ENCODE results near the gene GPRIN1. TPM values are rescaled to one million over a fixed set of nuclear protein-coding genes. Genes with fewer than 3 reads are reported as not detected.
A peak's percentile ranks its signal among the peaks of the same experiment; 100 is the strongest.

GPRIN1 gene
- 0.67 and 3.7 TPM in 2 replicates for total RNA-seq (ENCODE audit: low replicate concordance)

- no peak within 1 kb of the TSS for H3K9ac ChIP-seq
- peaks cover 7% of the 10 kb centered on the region for H3F3A ChIP-seq (ENCODE audit: low read depth)
- peaks cover 21% of the 10 kb centered on the region for H4K20me1 ChIP-seq (ENCODE audit: low read depth)
- H3K4me2 ChIP-seq, result peak within 1 kb of the TSS; percentile 82
- no peaks in the 10 kb centered on the region for H3K9me3 ChIP-seq (ENCODE audit: low read depth)
- peak within 1 kb of the TSS; percentile 53 for H3K4me3 ChIP-seq
- peaks cover 20% of the 10 kb centered on the region for H3K27me3 Mint-ChIP-seq (ENCODE audit: insufficient read depth, low read depth)
- H3K4me1 ChIP-seq, result no peaks in the 10 kb centered on the region
- no peaks in the 10 kb centered on the region for H3K36me3 ChIP-seq
- H3K4me3 Mint-ChIP-seq, result peak within 1 kb of the TSS; percentile 98
- H3K27me3 ChIP-seq, result peaks cover 45% of the 10 kb centered on the region
- no peak within 1 kb of the TSS for H2AFZ ChIP-seq (replicated peaks)
- H3K4me1 Mint-ChIP-seq, result peaks cover 28% of the 10 kb centered on the region
- no peaks in the 10 kb centered on the region for H3K9me3 Mint-ChIP-seq
- H3K27ac Mint-ChIP-seq, result no peak within 1 kb of the TSS
- DNase-seq (ENCODE audit: low spot score), result peak; percentile 94
- H3K36me3 Mint-ChIP-seq, result no peaks in the 10 kb centered on the region
- H3K79me2 ChIP-seq (ENCODE audit: low read depth), result no peaks in the 10 kb centered on the region
- no peak within 1 kb of the TSS for H3K27ac ChIP-seq
- TF ChIP-seq EZH2 (IDR thresholded peaks at IDR 0.05) (peak; percentile 6), EZH2phosphoT487 (IDR thresholded peaks at IDR 0.05) (no peak)
- TF ChIP-seq, protein P1, sequence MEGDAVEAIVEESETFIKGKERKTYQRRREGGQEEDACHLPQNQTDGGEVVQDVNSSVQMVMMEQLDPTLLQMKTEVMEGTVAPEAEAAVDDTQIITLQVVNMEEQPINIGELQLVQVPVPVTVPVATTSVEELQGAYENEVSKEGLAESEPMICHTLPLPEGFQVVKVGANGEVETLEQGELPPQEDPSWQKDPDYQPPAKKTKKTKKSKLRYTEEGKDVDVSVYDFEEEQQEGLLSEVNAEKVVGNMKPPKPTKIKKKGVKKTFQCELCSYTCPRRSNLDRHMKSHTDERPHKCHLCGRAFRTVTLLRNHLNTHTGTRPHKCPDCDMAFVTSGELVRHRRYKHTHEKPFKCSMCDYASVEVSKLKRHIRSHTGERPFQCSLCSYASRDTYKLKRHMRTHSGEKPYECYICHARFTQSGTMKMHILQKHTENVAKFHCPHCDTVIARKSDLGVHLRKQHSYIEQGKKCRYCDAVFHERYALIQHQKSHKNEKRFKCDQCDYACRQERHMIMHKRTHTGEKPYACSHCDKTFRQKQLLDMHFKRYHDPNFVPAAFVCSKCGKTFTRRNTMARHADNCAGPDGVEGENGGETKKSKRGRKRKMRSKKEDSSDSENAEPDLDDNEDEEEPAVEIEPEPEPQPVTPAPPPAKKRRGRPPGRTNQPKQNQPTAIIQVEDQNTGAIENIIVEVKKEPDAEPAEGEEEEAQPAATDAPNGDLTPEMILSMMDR (IDR thresholded peaks at IDR 0.05), result peak; percentile 47
Measured at GRCh38 chr5:176609724-176610434, at the start of gene GPRIN1. Gene GPRIN1, minus strand, starts transcription at chr5:176610156. Its CDS starts 10,322 bp downstream, at chr5:176599834.

DNA sequence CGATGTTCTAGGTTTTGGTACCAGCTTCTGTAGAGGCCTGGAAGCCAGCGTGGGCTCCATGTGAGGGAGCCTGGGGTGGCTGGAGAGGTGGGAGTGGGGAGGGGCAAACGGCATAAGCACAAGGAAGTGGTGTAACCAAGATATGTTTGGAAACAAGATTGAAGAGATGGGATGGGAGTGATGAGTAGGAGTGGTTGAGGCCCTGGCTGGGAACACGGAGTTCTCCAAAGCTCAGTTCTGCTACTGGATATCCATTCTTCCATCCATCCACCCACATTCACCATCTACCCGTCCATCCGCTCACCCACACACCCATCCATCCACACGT lies 49.5 kb upstream of the GPRIN1 start:
- Histone ChIP-seq H3K9ac (no peak overlapping the region), H3K4me3 (no peak overlapping the region), H3K79me2 (ENCODE audit: low read depth) (no peaks in the 10 kb centered on the region), H3K9me3 (ENCODE audit: low read depth) (no peaks in the 10 kb centered on the region), H3K4me1 (peaks cover 6% of the 10 kb centered on the region), H3F3A (ENCODE audit: low read depth) (peaks cover 7% of the 10 kb centered on the region), H3K4me2 (no peak overlapping the region), H2AFZ (replicated peaks) (no peak overlapping the region), H3K27ac (no peak overlapping the region), H4K20me1 (ENCODE audit: low read depth) (peaks cover 8% of the 10 kb centered on the region), H3K27me3 (no peaks in the 10 kb centered on the region), H3K36me3 (no peaks in the 10 kb centered on the region)
- Mint-ChIP-seq H3K4me3 (no peak overlapping the region), H3K36me3 (no peaks in the 10 kb centered on the region), H3K9me3 (no peaks in the 10 kb centered on the region), H3K4me1 (peaks cover 7% of the 10 kb centered on the region), H3K27me3 (ENCODE audit: insufficient read depth, low read depth) (peaks cover 8% of the 10 kb centered on the region), H3K27ac (no peak overlapping the region)
- no peak for DNase-seq (ENCODE audit: low spot score)
- TF ChIP-seq, protein P1 (IDR thresholded peaks at IDR 0.05), result no peak
- TF ChIP-seq EZH2 (IDR thresholded peaks at IDR 0.05) (no peak), EZH2phosphoT487 (IDR thresholded peaks at IDR 0.05) (no peak)

- no peak overlapping the region for H3K27ac Mint-ChIP-seq
- H3K4me1 ChIP-seq, result peaks cover 1% of the 10 kb centered on the region
- H4K20me1 ChIP-seq (ENCODE audit: low read depth), result peaks cover 8% of the 10 kb centered on the region
- H3K4me2 ChIP-seq, result no peak overlapping the region
- no peaks in the 10 kb centered on the region for H3K79me2 ChIP-seq (ENCODE audit: low read depth)
- DNase-seq (ENCODE audit: low spot score), result no peak
- no peak overlapping the region for H3K4me3 ChIP-seq
- no peaks in the 10 kb centered on the region for H3K36me3 Mint-ChIP-seq
- no peaks in the 10 kb centered on the region for H3K27me3 ChIP-seq
- no peaks in the 10 kb centered on the region for H3K9me3 ChIP-seq (ENCODE audit: low read depth)
- no peaks in the 10 kb centered on the region for H3K36me3 ChIP-seq
- peaks cover 8% of the 10 kb centered on the region for H3K27me3 Mint-ChIP-seq (ENCODE audit: insufficient read depth, low read depth)
- TF ChIP-seq EZH2phosphoT487 (IDR thresholded peaks at IDR 0.05) (no peak), EZH2 (IDR thresholded peaks at IDR 0.05) (no peak)
- TF ChIP-seq, protein P1 (IDR thresholded peaks at IDR 0.05), result no peak
- peaks cover 2% of the 10 kb centered on the region for H3F3A ChIP-seq (ENCODE audit: low read depth)
- H3K9ac ChIP-seq, result no peak overlapping the region
- no peak overlapping the region for H3K27ac ChIP-seq
- H2AFZ ChIP-seq (replicated peaks), result no peak overlapping the region
- peaks cover 2% of the 10 kb centered on the region for H3K4me1 Mint-ChIP-seq
- H3K4me3 Mint-ChIP-seq, result no peak overlapping the region
- H3K9me3 Mint-ChIP-seq, result no peaks in the 10 kb centered on the region
Measured at GRCh38 chr5:176658817-176659511, 49.0 kb upstream of the GPRIN1 start.
